Stimulated activated CD8-positive, alpha-beta memory T cell treated with anti-CD3 and anti-CD28 coated beads, Interleukin-15, amount 100 ng/mL, for 24 hours (primary cell): ENCODE measurements around the gene PAIP2.
"Not testable (repeated sequence)": the region's sequence is repeated elsewhere in the genome, so short reads cannot be mapped to it uniquely, and the experiment has no call there.

Experiments
- DNase-seq: peaks from one replicate; pipeline ENCODE4 v3.0.0-alpha.2; 2020; ENCODE audit warnings: low read depth

Gene PAIP2

DNA sequence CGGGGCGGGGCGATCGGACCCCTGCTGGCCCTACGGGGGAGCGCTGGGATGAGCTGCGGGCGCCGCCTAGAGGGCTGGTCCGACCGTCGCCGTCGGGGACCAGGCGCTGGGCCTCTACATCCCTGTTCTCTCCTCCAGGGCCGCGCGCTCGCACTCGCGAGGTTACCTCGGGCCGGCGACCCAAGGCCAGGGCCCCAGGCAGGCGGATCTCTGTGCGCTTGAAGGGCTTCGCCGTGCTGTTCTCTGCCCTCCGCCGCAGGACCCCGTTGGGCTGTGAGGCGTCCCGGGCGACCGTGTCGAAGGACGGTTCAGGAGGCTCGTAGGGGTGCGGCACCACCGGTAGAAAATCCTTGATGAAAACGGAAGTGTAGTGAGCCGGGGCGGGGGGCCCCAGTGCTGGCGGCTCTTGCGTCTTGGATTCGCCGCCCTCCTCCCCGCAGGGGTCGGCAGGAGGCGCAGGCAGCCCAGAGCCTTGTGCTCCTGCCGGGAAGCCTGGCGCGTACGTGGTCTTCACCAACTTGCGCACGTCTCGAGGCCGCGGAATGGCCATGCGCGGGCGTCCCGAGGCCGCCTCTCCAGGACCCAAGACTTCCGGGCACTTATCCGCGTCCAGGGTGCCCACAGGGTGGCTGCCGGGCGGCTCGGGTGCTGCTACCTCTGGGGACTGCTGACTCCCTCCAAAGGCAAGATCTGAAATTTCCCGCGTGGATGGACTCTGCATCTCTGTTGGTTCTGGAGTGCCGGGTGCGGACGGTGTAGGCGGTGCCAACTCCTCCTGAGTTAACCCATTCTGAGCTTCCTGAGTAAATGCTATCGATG is 51.2 kb downstream of the PAIP2 start:
- DNase-seq: peak; percentile 54

DNA sequence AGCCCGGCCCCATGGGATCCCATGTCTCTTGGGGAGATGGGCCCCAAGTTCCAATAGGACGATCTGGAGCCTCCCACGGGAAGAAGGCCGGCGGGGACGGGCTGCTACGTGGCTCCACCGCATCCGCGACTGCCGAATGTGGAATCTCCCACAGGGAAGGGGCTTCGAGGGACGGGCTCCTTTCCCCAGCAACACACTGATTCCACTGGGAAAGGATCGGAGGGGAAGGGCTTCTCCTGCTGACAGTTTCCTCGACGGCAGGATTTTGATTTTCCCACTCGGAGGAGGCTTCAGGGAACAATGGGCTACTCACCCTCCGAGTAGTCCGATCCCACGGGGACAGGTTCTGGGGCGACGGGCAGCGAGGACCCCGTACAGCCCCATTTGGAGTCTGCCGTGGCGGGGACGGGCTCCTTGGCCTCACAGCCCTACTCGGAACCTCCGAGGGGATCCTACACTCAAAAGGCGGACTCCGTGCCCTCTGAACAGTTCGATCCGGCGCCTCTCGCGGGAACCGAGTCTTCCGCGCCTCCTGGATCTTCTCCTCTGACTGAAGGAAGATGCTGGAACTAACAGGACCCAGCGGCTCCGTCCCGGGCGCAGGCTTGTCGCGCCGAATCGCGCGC is 52.0 kb downstream of the PAIP2 start:
- no peak for DNase-seq

GRCh38 chr5:139394123-139394653 is 52.5 kb downstream of the PAIP2 start:
- DNase-seq: no peak

DNA sequence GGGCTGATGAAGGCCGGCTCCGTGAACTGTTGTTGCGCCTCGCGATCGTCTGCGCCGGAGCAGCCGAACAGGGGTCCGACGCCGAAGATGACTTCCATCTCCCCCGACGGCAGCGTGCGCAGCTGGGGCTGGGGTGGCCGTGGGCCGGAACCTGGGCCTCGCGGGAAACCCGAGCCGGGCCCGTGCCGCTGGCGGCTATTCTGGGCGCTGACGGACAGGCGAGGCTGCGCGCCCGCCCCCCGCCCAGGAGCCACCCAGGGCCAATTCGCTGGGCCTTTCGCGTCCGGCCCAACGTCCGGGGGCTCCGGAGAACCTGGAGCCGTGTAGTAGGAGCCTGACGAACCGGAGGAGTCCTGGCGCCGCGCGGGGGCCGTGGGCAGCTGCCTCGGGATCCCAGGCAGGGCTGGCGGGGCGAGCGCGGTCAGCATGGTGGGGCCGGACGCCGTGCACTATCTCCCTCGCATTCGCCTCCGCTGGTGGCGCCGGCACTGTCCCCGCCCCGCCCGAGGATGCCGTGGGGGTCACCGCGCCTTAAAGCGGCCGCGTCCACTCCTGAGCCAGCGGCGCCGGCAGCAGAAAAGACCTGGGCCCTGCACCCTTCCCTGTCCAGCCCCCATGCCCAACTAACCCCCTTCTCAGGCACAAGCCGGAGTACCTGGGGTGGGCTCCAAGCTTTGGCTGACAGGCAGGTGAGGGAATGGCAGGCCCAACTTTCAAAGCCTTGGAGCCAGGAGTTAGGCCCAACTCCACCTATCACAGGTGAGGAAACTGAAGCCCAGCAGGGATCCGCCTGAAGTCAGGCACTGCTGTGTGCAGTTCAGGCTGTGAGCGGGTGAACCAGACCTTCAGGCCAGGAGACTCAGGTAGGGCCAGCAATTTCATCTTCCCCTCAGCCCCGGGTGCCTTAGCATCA is 53.3 kb downstream of the PAIP2 start, which contains the start of gene PROB1:
Gene PROB1, minus strand, starts transcription at position 451 of the 913 bp plus-strand sequence. Its CDS starts 23 bp downstream, at position 428.
- DNase-seq: no peak

GRCh38 chr5:139395844-139396640 is 54.4 kb downstream of the PAIP2 start:
- DNase-seq: no peak

DNA sequence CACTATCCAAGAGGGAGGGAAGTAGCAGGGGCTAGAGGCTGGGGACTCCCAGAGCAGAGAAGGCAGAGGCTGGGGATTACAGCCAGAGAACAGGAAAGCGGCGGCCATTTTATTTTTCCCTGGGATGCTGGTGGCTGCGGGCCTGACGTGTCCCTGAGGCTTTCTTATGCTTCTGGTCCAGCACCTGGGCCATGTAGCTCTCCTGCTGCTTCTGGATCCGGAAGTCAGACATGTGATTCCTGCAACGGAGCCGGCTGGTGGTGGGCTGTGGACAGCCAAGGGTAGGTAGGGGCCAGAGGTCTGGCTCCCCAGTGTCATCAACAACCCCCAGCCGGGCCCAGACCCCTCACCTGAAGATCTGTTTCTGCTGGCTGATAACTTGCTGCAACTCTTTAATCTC is 55.0 kb downstream of the PAIP2 start:
- DNase-seq: no peak

DNA sequence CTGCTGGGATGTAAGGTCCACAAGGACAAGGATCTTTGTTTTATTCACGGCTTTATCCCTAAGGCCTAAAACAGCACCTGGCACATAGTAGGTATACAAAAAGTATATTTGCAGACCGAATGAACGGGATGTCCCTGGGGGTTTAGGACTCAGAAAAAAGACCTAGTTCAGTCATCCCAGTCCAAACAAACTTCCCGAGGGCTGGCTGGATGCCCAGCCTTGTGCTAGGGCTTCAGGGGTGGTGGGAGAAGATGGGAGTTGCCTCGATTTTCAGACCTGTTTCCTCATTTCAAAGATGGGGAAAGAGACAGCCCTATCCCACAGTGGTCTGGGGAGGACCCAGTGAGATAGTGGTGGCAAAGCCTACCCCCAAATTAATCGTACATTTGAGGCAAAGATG is 56.3 kb downstream of the PAIP2 start:
- DNase-seq: no peak

- DNase-seq: no peak
These were observed 58.0 kb downstream of the PAIP2 start for GRCh38 chr5:139399501-139400121.

DNA sequence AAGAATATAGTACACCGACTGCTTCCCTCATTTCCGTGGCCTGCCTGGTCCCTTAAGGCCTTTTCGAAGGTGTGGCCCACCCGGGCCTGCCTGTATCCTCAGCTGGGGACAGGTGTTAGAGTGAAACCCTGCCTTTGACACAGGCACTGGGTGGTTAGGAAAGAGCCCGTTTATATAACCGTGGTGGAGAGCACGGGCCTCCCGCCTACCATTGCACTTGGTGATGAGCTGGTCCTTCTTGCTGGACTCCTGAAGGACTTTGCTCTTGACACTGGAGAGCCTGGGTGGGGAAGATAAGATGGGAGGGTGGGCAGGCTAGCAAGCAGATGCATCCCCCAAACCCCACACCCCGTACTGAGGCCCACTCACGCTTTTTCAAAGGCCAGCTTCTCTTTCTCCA is 59.9 kb downstream of the PAIP2 start:
- no peak for DNase-seq

- no peak for DNase-seq
These were observed 61.0 kb downstream of the PAIP2 start for GRCh38 chr5:139402561-139403158.

- DNase-seq: no peak
These were observed 61.7 kb downstream of the PAIP2 start for GRCh38 chr5:139403418-139403786.

- DNase-seq: peak; percentile 90
These were observed 62.3 kb downstream of the PAIP2 start, which contains the start of gene SPATA24 for GRCh38 chr5:139403787-139404483. SPATA24 (minus strand) TSS chr5:139404089; CDS start chr5:139404060, 29 bp downstream.

DNA sequence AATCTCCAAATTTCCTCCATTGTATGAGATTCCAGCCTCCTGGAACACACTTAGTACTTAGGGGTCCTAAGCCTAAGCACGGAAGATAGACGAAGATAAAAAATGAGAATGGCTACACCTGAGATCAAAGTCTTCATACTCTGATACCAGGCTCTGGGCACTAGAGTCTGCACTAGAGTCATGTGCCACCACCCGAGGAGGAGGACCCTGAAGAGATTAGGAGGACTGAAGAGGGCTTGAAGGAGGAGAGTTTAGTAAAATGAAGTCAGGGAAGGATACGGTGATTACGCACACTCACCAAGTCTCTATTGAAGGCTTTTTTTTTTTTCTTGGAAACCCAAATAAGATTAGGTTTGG is 62.8 kb downstream of the PAIP2 start:
- DNase-seq: no peak

DNA sequence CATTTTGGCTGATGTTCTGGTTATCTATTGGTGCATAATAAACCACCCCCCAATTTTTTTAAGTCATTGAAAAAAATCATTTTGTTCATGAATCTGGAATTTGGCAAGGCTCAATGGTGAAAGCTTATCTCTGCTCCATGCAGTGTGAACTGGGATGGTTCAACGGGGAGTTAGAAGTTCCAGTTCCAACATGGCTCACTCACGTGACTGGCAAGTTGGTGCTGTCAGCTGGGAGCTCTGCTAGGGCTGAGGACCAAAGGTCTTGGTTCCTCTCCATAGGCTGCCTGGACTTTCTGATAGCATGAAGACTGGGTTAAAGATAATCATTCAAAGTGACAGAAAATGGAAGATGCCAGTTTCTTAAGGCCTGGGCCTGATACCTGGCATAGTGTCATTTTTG is 65.3 kb downstream of the PAIP2 start:
- no peak for DNase-seq

DNA sequence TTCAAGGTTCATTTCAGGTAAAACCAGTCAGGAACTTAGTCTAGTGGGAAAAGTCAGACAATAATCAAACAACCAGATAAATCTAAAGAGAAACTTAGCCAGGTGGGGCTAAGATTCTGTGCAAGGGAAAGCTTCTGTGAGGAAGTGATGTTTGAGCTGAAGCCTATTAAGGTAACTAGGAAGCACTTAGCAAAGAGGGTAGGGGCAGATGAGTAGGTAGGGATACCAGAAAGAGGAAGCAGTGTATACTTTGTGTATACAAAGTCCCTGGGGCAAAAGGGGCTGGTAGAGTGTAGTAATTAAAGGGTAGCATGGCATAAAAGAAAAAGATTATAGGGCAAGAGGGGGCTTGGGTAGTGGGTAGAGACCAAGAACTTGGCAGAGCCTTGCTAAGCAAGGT is 65.9 kb downstream of the PAIP2 start:
- DNase-seq: no peak

DNA sequence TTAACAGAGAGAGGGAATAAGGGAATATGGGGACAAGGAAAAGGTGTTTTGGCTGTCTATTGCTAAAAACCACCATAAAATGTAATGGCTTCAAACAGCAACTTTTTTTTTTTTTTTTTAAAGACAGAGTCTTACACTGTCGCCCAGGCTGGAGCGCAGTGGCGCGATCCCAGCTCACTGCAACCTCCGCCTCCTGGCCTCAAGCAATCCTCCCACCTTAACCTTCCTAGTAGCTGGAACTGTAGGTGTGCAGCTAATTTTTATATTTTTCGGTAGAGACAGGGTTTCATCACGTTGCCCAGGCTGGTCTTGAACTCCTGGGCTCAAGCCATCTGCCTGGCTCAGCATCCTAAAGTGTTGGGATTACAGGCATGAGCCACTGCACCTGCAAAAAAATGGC is 66.5 kb downstream of the PAIP2 start:
- no peak for DNase-seq

- DNase-seq: not testable (repeated sequence)
These were observed 67.5 kb downstream of the PAIP2 start for GRCh38 chr5:139409116-139409515.

- no peak for DNase-seq
These were observed 68.7 kb downstream of the PAIP2 start for GRCh38 chr5:139410121-139410992.
